Erythroblast (primary cell): ENCODE data around the gene SESN3.
"Not testable (repeated sequence)": the region's sequence is repeated elsewhere in the genome, so short reads cannot be mapped to it uniquely, and the experiment has no call there.

ENCODE experiments used
- DNase-seq, 2 experiments: peaks; one replicate each; lab custom pipeline; 2025; lab: John Stamatoyannopoulos, UW
- GATA1 ChIP-seq: IDR thresholded peaks from 2 replicates; pipeline ENCODE4 v1.6.1; 2011; ENCODE audit warnings: low read depth, mild to moderate bottlenecking, control low read depth, low read length, moderate library complexity
- POLR2A ChIP-seq: IDR thresholded peaks from 2 replicates; pipeline ENCODE4 v1.6.1; 2011; ENCODE audit warnings: mild to moderate bottlenecking, low read length

The SESN3 gene

GRCh38 chr11:95144313-95145235 is 86.4 kb downstream of the SESN3 start:
- TF ChIP-seq GATA1 = no peak
- no peak for TF ChIP-seq POLR2A
- peak; percentile 52 to 67 for DNase-seq

GRCh38 chr11:95143106-95143681 is 87.8 kb downstream of the SESN3 start:
- no peak for TF ChIP-seq GATA1
- TF ChIP-seq POLR2A = no peak
- DNase-seq = no peak

GRCh38 chr11:95142431-95142830 is 88.6 kb downstream of the SESN3 start:
- peak; percentile 45 for DNase-seq
- TF ChIP-seq POLR2A (no peak), GATA1 (no peak)

- peak; percentile 23 to 70 for DNase-seq
- TF ChIP-seq GATA1 (no peak), POLR2A (peak; percentile 15)
These were observed 90.5 kb downstream of the SESN3 start for GRCh38 chr11:95140397-95141033.

GRCh38 chr11:95138448-95138847 is 92.6 kb downstream of the SESN3 start:
- peak; percentile 33 to 35 for DNase-seq
- TF ChIP-seq POLR2A (no peak), GATA1 (no peak)

GRCh38 chr11:95137299-95137698 is 93.7 kb downstream of the SESN3 start:
- no peak for DNase-seq
- no peak for TF ChIP-seq GATA1
- TF ChIP-seq POLR2A = no peak

GRCh38 chr11:95136747-95137146 is 94.3 kb downstream of the SESN3 start:
- DNase-seq = not testable (repeated sequence)

GRCh38 chr11:95135880-95136279 is 95.1 kb downstream of the SESN3 start:
- DNase-seq = no peak
- TF ChIP-seq POLR2A (no peak), GATA1 (no peak)

- no peak for DNase-seq
- no peak for TF ChIP-seq POLR2A
- TF ChIP-seq GATA1 = no peak
These were observed 95.8 kb downstream of the SESN3 start for GRCh38 chr11:95135155-95135554.

GRCh38 chr11:95134491-95134890 is 96.5 kb downstream of the SESN3 start:
- DNase-seq = no peak
- no peak for TF ChIP-seq POLR2A
- TF ChIP-seq GATA1 = no peak

GRCh38 chr11:95132956-95133355 is 98.0 kb downstream of the SESN3 start:
- TF ChIP-seq POLR2A = no peak
- no peak for TF ChIP-seq GATA1
- peak in 1 of 2 experiments; percentile 35 for DNase-seq

GRCh38 chr11:95128602-95129001 is 102.4 kb downstream of the SESN3 start:
- no peak for DNase-seq
- TF ChIP-seq GATA1 = no peak

GRCh38 chr11:95123556-95123955 is 107.4 kb downstream of the SESN3 start:
- TF ChIP-seq GATA1 = no peak
- no peak for TF ChIP-seq POLR2A

GRCh38 chr11:95121698-95122097 is 109.3 kb downstream of the SESN3 start:
- no peak for TF ChIP-seq POLR2A
- no peak for TF ChIP-seq GATA1
- no peak for DNase-seq

More at GRCh38 chr11:95123556-95123955, 107.4 kb downstream of the SESN3 start:
- DNase-seq = no peak

- no peak for DNase-seq
- TF ChIP-seq GATA1 (no peak), POLR2A (no peak)
These were observed 111.5 kb downstream of the SESN3 start for GRCh38 chr11:95119361-95120060.
